SIG-M5 treated with dmso at 0.1 percent for 504 hours (cell line): ENCODE measurements around the gene ZSCAN5A.
A peak's percentile ranks its signal among the peaks of the same experiment; 100 is the strongest.
"Not testable (repeated sequence)": the region's sequence is repeated elsewhere in the genome, so short reads cannot be mapped to it uniquely, and the experiment has no call there.

Source experiments
- DNase-seq: peaks from one replicate; lab custom pipeline; 2025; ENCODE audit not compliant: unreplicated experiment; lab: John Stamatoyannopoulos, UW

Gene ZSCAN5A

GRCh38 chr19:56217039-56217949 lies 97.3 kb downstream of the ZSCAN5A start:
- DNase-seq, result no peak

GRCh38 chr19:56211718-56212117 lies 102.9 kb downstream of the ZSCAN5A start:
- no peak for DNase-seq

GRCh38 chr19:56210036-56210435 lies 104.6 kb downstream of the ZSCAN5A start:
- not testable (repeated sequence) for DNase-seq

- DNase-seq, result no peak
Observed at GRCh38 chr19:56209091-56209490, 105.5 kb downstream of the ZSCAN5A start.

GRCh38 chr19:56207581-56207980 lies 107.1 kb downstream of the ZSCAN5A start:
- not testable (repeated sequence) for DNase-seq

- no peak for DNase-seq
Observed at GRCh38 chr19:56201973-56202372, 112.7 kb downstream of the ZSCAN5A start, which contains the start of gene ZSCAN5C. ZSCAN5C (plus strand) TSS chr19:56202273; CDS start chr19:56205914, 3,641 bp downstream.

GRCh38 chr19:56199687-56200086 lies 115.0 kb downstream of the ZSCAN5A start:
- peak; percentile 6 for DNase-seq

GRCh38 chr19:56197646-56198045 lies 117.0 kb downstream of the ZSCAN5A start, which contains the start of gene ZSCAN5B:
ZSCAN5B (minus strand) TSS chr19:56197783; CDS start chr19:56193052, 4,731 bp downstream.
- DNase-seq, result not testable (repeated sequence)

GRCh38 chr19:56193981-56194640 lies 120.5 kb downstream of the ZSCAN5A start:
- DNase-seq, result no peak

GRCh38 chr19:56191711-56192110 lies 122.9 kb downstream of the ZSCAN5A start:
- no peak for DNase-seq

GRCh38 chr19:56191115-56191514 lies 123.5 kb downstream of the ZSCAN5A start:
- DNase-seq, result no peak

GRCh38 chr19:56189785-56190184 lies 124.9 kb downstream of the ZSCAN5A start:
- DNase-seq, result no peak

GRCh38 chr19:56177564-56178243 lies 136.9 kb downstream of the ZSCAN5A start:
- DNase-seq, result no peak

- DNase-seq, result no peak
Observed at GRCh38 chr19:56176881-56177280, 137.8 kb downstream of the ZSCAN5A start.

GRCh38 chr19:56176310-56176709 lies 138.3 kb downstream of the ZSCAN5A start:
- DNase-seq, result not testable (repeated sequence)

GRCh38 chr19:56175861-56176307 lies 138.8 kb downstream of the ZSCAN5A start, which contains the start of gene GALP:
GALP (plus strand) TSS chr19:56176008; CDS start chr19:56177109, 1,101 bp downstream.
- DNase-seq, result not testable (repeated sequence)

GRCh38 chr19:56174550-56174949 lies 140.1 kb downstream of the ZSCAN5A start:
- no peak for DNase-seq

- no peak for DNase-seq
Observed at GRCh38 chr19:56174086-56174485, 140.6 kb downstream of the ZSCAN5A start.
